OCI-LY7 (cell line): ENCODE data around the gene APOC4.

Source experiments
- CTCF ChIP-seq: fragments of 200-600 bp; sonication (generic); conservative IDR thresholded peaks from 2 replicates; pipeline ENCODE4 v1.5.1; 2014; ENCODE audit warnings: mild to moderate bottlenecking, antibody characterized with exemption, low read length, moderate library complexity, mixed read lengths
- EZH2phosphoT487 ChIP-seq: fragments of 200-600 bp; sonication (generic); IDR thresholded peaks from 2 replicates; pipeline ENCODE4 v1.6.1; 2018; ENCODE audit warnings: low read depth, borderline replicate concordance, mild to moderate bottlenecking, mixed run types, antibody characterized with exemption, low read length, moderate library complexity, mixed read lengths

DNA sequence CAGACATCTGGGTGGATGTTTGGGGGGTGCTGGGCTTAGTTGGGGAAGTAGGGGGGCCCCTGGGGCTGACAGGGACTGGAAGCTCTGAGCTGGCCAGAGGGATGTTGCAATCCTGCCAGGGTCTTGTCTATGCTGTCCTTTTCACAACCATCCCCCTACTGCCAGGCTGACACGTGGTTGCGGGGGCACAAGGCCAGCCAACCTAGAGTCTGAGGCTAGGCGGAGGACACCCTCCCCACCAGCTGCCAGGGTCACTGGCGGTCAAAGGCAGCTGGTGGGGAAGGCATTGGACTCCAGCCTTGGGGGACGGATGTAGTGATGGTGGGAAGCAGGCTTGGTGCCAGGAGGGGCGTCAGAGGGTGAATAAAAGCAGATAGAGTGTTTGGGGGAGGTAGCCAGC, 29.2 kb upstream of the APOC4 start:
- TF ChIP-seq CTCF = no peak
- no peak for TF ChIP-seq EZH2phosphoT487
